GM19455 (cell line): Measurements from ENCODE around the gene SPOCK3.

ENCODE experiments used
- ATAC-seq: cut with Tn5 transposase; IDR thresholded peaks from one replicate; pipeline ENCODE4 v1.9.1; 2021; ENCODE audit not compliant: unreplicated experiment

The SPOCK3 gene

DNA sequence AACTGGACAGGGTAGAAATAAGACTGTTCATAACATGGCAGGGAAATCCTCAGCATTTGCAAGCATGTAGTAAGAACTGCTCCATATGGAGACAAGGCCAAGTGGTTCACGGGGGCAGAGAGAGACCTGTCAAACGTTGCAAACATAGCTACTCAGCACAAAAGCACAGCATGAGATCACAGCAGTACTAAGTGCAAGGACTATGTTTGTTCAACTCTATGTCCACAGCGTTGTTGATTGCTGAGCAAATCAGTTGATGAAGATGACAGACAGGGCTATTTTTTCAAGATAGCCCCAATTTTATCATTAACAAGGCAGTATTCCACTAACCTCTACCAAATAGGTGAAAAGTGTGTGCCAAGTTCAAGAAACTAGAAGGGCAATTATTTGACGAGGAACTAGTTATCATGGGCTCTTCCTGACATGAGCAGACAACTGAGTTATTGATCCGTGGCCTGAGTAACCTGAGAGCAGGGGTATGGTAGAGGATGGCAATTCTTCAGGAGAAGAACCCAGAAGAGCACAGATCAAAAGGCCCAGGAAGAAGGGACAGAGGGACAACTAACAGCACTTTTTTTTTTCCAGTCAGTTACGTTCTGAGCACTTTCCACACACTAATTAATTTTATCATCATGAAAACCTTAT, 57.4 kb downstream of the SPOCK3 start:
- no peak for ATAC-seq

DNA sequence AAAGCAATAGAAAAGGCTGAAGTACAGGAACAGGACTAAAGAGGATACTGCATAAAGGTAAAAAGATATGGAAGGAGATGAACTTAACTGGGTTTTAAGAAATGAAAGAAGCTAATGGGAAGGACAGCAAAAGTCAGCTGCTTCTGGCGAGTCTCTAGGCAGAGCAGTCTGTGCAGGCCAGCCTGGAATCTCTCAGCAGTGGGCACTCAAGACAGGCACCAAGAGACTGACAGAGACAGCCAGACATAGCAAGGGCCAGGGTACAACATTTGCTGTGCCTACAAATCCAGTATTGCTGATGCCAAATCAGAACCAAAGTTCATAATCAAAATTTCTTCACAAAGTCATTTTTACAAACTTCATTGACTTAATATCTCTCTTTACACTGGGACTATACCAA, 62.4 kb downstream of the SPOCK3 start:
- no peak for ATAC-seq

DNA sequence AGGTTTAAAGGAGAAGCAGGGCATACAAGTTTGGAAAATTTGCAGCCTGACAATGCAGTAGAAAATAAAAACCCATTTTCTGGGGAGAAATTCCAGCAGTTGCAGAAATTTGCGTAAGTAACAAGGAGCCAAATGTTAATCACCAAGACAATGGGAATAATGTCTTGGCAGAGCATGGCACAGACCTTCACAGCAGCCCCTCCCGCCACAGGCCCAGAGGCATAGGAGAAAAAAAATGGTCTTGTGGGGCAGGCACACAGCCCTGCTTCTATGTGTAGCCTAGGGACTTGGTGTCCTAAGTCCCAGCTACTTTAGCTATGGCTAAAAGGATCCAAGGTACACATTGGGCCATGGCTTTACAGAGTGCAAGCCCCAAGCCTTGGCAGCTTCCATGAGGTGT, 65.7 kb downstream of the SPOCK3 start:
- no peak for ATAC-seq

DNA sequence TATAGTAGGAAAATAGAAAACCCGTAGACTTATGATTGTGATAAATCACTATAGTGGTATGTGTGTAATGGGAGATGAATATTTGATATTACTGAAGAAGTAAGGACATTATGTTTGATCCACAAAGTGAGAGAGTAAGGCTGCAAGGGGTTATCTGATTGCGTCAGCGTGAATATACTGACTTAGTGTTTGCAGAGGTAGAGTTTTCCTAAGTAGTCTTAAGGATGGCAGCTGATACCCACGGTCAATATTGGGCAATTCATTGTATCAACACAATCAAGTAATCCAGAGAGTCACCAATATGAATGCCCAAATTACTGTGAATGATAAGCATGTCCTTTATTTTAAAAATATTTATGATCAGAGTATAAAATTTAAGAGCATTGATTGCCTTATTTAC, 83.7 kb downstream of the SPOCK3 start:
- ATAC-seq: no peak

DNA sequence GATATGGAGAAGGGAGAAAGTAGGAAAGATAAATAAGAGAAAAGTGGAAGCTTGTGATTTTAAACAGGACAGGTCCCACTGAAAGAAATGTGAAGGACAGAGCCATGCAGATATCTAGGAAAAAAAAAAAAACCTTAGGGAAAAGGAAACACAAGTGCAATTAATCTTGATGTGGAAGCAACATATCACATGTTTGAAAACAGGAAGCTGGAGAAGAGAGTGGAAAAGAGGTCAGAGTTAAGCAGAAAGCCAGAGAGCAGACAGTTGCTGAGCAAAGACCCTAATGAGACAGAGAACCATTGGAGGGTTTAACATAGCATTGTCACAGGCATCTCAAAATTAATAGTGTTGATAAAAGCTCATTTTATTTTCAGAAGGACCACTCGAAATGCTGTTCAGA, 89.7 kb downstream of the SPOCK3 start:
- no peak for ATAC-seq

DNA sequence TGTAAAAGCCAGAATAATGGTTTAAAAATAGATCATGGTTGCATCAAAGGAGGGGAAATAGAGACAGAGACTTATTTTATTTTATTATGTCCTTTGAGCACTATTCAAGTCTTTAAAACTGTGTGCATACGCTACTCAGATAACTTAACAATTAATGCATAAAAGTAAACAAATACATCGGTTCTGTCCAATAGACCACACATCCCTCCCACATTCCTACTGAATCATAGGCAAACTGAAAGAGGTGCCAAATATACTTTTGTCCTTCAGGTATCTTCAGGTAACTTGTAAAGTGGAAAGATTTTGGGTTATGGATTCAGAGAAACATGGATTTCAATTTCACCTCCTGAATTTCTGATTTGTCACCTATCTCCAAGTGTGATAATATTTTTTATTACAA, 91.3 kb downstream of the SPOCK3 start:
- no peak for ATAC-seq

DNA sequence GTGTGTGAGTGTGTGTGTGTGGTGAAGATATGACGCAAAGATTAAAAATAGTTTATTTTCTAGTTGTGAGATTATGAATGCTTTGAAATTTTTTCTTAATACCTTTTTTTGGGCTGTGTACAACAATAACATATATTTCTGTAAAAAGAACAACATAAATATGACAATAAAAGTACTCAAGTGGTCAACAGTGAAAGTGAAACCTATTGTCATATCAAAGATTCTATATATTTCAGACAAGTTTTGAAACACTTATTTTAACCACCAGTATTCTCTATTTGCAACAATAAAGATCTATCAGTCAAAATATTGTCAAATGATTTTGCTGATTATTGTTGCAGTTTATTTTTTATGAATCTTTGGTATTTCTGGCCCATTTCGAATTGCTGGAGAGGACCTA, 98.0 kb downstream of the SPOCK3 start:
- no peak for ATAC-seq

DNA sequence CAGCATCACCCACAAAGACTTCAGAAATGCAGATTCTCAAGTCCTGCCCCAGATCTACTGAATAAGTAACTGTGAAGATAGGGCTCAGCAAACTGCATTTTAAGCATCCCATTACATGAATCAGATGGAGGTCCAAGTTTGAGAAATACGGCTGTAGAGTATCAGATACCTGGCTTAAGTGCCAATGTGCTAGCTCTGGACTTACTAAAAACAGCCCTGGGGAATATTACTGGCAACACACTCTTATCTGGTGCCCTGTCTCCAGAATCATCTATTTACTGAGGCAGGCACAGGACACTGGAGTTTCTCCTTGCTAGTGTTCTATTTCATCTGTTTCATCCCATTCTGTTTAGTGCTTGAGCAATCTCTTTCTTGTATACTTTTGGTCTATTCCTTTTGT, 105.1 kb downstream of the SPOCK3 start:
- ATAC-seq: no peak

DNA sequence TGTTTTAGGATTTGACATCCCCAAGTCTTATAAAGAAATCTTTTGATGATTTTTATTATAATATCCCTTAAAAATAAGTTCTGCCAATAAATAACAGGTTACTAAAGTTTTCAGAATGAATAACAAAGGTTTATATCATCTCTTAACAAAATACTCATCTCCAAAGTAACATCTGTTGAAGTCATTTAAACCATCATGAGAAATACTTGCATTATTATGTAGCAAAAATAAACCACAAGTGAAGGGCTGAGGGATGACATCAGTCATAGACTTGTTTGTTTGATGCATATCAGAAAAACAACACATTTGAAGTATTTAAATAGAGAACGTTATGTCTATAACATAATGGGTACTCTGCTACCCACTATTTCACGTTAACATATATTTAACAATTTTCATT, 114.9 kb downstream of the SPOCK3 start:
- ATAC-seq: no peak

DNA sequence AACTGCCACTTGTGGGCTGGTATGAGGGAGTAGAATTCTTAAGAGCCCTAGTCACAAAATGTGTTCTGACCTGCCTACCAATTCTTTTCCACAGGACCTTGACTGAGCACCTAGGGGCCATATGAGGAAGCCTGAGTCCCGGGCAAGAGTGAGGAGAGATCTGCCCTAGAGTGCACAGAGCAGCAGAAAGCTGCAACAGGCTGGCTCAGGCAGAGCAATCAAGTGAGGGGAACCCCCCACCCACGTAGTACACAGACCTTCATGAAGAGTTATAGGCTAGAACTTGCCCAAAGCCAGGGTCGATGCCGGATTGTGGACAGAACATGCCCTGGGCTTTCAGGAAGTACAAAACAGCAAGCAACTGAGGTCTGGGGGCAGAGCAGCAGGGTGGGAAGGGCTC, 117.0 kb downstream of the SPOCK3 start:
- ATAC-seq: no peak

DNA sequence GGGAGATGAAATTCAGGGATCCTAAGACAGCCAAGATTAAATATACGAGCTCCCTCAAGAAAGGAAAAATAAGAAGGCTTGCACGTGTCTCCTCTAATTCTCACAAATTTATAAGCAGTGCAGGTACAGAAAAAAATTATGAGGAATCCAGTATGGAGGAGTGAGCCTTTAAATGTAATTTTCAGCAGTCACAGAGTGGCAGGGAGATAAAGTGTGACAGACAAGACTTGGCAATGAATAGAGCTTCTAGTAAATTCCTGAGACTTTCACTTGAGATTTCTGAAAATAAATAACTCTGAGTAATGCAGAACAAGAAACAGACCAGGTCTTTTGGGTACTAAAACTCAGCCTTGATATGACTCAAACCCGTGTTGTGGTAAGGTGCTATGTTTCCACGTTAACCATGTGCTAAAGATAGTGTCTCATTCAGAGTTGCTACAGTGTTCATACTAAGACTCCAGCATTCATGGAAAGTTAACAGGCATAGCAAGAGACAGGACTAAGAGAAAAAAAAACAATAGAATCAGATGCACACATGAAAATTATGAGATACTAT, 119.8 kb downstream of the SPOCK3 start:
- no peak for ATAC-seq

DNA sequence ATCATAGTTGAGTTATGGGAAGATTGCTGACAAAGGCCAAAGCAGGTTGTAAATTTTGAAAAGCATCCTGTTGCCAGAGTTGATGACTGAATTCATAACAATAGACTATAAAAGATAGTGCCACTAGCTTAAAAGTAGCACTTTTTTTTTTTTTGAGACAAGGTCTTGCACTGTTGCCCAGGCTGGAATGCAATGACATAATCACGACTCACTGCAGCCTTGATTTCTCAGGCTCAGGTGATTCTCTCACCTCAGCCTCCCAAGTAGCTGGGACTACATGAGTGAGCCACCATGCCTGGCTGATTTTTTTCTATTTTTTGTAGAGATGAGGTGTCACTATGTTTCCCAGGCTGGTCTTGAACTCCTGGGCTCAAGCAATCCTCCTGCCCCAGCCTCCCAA, 122.7 kb downstream of the SPOCK3 start:
- ATAC-seq: no peak

DNA sequence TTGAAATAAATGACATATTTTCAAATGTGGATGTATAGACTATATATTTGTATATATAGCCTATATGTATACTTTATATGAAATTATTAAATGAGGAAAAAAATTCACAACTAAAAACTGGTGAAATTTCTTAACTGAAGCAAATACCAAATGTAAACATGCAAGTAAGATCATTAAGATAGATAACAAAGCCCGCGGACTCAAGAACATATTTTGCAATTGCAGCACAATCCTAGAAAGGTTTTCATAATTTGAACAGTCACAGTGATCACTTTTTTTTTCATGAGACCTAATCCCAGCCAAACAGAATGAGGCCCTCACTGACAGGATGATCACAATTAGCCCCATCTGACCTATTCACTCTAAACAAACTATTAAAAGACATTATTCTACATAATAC, 123.2 kb downstream of the SPOCK3 start:
- ATAC-seq: no peak

DNA sequence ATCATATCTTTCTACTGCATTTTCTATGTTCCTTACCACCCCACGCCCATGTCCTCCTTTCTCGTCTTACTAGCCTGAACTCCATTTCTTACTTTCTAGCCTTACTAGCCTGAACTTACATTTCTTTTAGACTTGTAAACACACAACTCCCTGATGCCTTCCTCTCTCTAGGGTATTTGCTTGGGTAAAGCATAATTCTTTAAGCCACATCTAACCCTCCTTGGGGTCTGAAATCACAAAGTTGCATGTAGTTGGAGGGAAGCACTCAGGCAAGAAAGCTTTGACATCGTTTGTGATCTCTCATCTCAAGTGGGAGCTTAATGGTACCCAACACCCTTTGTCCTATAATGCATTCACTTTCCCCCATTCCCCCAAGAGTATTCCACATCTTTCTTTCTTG, 124.4 kb downstream of the SPOCK3 start:
- no peak for ATAC-seq

DNA sequence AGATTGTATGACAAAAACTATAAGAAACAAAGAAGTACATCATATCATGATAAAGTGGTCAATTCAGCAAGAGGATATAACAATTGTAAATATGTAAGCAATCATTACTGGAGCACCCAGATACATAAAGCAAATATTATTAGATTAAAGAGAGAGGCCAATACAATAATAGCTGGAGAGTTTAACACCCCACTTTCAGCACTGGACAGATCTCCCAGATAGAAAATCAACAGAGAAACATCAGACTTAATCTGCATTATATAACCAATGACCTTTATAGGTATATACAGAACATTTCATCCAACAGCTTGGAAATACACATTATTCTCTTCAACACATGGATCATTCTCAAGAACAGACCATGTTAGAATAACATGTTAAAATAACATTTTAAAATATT, 128.4 kb downstream of the SPOCK3 start:
- no peak for ATAC-seq

DNA sequence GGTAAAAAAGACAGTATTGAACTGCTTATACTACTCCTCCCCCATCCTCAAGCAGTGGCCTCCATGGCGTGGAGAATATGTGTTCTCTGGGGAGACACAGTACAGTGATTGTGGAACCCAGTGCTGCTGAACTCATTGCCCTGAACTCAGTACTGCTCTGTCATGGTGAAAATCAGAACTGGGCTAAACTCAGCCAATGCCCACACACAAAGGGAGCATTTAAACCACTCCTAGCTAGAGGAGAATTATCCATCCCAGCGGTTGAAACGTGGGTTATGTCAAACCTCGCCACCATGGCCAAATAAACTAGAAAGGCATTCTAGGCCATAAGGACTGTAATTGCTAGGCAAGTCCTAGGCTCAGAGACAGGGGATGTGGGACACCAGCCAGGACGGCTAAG, 131.8 kb downstream of the SPOCK3 start:
- ATAC-seq: no peak

DNA sequence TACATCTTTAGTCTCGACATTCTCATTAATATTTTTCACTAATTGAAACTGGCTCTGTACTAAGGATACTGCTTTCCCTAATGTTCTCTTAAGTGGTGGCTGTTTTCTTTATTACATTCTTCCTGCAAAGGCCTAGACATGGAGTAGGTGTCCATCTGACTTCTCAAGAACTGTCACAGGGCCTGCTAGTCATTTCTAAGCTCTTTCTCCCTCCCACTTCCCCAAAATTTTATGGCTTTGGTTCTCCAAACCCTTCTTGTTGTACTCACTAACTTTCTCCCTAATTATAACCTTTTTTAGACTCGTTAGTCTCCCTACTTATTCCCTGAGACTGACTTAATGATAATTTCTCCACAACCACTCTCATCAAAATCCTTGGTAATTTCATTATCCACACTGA, 133.3 kb downstream of the SPOCK3 start:
- no peak for ATAC-seq

DNA sequence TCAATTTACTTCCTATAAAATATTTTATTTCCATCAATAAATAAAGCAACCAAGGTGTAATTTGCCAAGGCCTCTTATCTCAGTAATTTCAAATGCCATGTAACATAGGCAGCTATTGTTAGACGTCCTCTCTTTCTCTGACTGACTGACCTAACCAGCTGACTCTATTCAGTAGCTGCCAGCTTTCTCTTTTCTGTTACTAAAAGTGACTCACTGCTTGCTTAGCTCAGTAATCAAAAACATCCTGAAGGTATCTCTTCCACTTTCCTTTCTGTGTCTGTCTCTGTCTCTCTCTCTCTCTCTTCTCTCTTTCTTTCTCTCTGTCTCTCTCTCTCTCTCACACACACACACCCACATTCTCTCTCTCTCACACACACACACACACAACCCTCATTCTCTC, 134.2 kb downstream of the SPOCK3 start:
- ATAC-seq: no peak

DNA sequence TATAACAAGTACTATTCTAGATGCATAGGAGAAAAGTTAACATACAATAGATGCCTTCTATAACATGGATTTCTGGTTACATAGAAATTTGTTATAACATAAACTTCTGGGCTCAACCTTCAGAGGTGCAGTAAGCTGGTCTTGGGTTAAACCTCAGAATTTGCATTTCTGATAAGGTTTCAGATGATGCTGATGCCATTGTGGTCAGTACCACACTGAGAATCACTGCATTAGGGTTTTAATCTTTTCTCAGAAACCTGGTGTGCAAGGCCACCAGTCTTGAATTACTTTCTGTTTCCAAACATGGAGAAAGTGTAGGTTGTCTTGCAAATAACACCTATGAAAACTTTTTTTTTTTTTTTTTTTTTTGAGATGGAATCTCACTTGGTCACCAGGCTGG, 146.2 kb downstream of the SPOCK3 start:
- ATAC-seq: peak; percentile 79

DNA sequence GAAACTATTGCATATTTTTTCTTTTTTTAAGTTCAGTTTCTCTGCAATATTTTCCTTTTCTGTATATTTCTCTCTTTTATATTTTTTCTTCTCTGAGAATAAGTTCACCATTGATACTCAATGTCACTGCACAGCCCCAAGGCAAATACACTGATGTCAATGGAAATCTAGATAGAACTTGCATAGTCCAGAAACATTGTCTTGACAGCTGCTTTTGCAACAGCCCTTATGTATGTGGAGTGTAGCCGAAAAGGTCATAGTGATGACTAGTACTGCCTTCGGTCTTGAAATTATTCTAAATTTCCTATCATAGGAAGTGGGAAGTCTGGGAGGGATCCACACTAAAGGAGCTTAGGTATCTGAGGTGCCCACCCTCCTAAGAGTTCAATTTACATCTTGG, 150.0 kb downstream of the SPOCK3 start:
- ATAC-seq: no peak

DNA sequence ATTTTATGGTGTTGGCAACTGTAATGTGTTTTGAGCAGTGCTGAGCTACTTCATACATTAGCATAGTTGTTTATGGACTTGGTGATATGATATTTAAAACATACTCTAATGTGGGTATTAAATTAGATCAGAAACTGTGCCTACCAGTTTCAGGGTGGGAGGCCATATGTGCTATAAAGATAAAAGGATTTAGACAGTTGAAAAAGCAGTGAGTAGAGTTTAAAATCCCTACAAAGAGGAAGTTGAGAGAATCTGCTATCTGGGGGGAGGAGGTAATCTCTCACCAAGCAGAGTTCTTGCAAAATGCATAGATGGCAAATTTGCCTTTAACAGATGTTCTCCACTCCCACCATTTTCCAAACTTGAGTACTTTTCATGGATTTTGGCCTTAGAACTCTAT, 154.5 kb downstream of the SPOCK3 start:
- no peak for ATAC-seq

DNA sequence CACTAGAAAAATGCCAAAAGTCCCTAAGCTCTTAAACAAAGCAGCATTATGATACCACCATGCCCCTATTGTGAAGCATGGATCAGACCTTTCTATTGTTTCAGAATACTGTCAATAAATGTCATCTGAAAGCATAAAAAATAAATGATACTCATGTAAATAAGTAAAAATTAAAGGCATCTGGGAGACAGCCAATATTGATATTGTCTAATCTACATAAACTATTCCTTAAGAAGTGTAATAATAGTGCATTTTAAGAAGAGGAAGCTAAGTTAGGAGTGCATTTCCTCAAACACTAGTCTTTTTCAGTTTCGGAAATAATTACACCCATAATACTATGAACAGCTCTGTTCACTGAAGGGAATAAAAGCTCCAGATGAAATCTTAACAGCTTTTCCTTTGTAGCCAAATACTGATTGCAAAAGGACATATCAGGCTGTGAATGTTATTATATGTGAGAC, 181.6 kb downstream of the SPOCK3 start:
- ATAC-seq: no peak

DNA sequence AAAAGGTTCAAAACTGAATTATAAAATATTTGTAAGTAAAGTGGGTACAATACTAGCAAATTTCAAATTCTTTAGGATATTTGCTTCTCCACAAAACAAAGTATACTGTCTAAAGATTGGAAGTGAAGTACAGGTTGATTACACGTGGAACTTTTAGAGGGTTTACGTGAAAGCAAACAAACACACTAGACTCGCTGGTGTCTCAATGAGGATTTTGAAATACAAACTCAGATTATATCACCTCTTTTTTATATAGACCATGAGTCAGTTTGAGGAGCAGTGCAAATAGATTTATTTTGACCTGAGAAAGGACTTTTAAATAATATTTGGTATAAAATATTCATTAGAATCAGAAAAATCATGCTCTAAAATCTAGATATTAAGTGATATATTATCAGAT, 185.0 kb downstream of the SPOCK3 start:
- ATAC-seq: no peak
